ENCODE results near the gene NPPB. TPM values are rescaled to one million over a fixed set of nuclear protein-coding genes. Genes with fewer than 3 reads are reported as not detected.

NPPB gene
- total RNA-seq, 2 donors from 2014 or later = 45.8 to 51.9 TPM

DNA sequence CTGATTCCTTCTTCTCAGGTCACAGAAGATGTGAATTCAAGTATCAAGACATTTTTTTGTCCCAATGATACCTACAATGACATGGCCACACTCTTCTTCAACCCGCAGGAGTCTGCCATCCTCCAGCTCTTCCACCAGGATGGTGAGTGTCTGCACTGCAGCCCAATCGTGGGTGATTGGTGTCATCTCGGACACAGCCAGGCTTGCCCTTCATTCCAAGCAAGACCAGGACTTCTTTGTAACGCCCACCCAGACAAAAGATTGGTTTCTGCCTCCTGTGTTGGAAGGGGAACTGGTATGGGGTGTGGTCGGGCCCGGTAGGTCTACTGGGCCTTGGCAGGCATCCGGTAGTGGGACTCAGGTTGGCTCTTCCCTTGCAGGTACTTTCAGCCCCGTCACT lies 25.2 kb downstream of the NPPB start:
- no peak overlapping the region for H3K4me3 ChIP-seq (ENCODE audit: low read length)
- no peaks in the 10 kb centered on the region for H3K27me3 ChIP-seq (ENCODE audit: control insufficient read depth, insufficient read depth, low read length, poor library complexity, severe bottlenecking)
- no peaks in the 10 kb centered on the region for H3K9me3 ChIP-seq (ENCODE audit: control insufficient read depth, low read length)
- H3K36me3 ChIP-seq (ENCODE audit: control insufficient read depth, insufficient read depth, low read length) = peaks cover 79% of the 10 kb centered on the region
- no peak for DNase-seq
- H3K27me3 Mint-ChIP-seq (ENCODE audit: insufficient read depth) = no peaks in the 10 kb centered on the region
- no peaks in the 10 kb centered on the region for H3K4me1 Mint-ChIP-seq
- 96 to 99% methylated on average over 6 to 8 of the region's 8 CpGs for WGBS, 2 experiments (ENCODE audit: insufficient coverage in 1 of 2, insufficient read length in 1 of 2)
- no peak overlapping the region for H3K9ac ChIP-seq (ENCODE audit: extremely low read depth, low read length, poor library complexity, severe bottlenecking)
- H3K27ac Mint-ChIP-seq = no peak overlapping the region
- no peaks in the 10 kb centered on the region for H3K9me3 Mint-ChIP-seq
- H3K4me3 Mint-ChIP-seq = no peak overlapping the region
- H3K36me3 Mint-ChIP-seq (ENCODE audit: low read depth) = peaks cover 68% of the 10 kb centered on the region
- no peak overlapping the region for H3K27ac ChIP-seq (ENCODE audit: low read depth, low read length)
- no peaks in the 10 kb centered on the region for H3K4me1 ChIP-seq (ENCODE audit: control insufficient read depth, insufficient read depth, low read length)
- no peak for TF ChIP-seq CTCF (conservative IDR thresholded peaks at IDR 0.05)

DNA sequence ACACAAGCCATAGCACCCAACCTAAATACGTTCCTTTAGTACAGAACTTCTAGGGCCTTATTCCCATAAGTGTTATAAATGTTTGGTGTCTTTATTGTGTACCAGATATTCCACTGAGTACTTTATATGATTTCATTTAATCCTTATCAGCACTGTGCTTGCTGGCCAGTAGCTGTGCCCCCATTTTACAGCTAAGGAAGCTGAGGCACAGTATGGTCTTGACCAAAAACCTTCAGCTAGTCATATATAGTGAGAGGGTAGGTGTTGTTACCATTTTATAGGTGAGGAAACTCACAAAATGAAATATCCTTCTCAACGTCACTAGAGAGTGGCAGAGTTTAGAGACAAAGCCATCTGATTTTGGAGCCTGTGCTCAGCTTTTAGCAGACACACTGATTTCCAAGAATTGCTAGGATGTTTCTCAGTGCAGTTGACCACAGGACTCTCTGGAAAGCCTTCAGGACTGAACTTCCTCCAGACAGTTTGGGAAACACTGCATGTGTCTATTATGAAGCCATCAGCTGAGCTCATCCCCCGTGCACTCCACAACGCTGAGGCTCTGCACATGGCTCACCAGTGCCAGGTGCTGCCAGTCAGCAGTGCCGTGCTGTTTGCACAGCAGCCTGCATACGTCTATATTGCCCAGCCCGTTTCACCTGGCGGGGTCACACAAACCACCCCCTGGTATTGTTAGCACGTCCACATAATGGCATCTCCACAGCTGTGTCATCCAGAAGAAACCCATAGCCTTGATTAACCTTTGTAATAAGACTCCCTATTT lies 26.6 kb downstream of the NPPB start:
- H3K9ac ChIP-seq (ENCODE audit: extremely low read depth, low read length, poor library complexity, severe bottlenecking) = no peak overlapping the region
- H3K36me3 ChIP-seq (ENCODE audit: control insufficient read depth, insufficient read depth, low read length) = peaks cover 83% of the 10 kb centered on the region
- Mint-ChIP-seq H3K36me3 (ENCODE audit: low read depth) (peaks cover 72% of the 10 kb centered on the region), H3K4me3 (no peak overlapping the region), H3K9me3 (no peaks in the 10 kb centered on the region), H3K27me3 (ENCODE audit: insufficient read depth) (no peaks in the 10 kb centered on the region), H3K4me1 (no peaks in the 10 kb centered on the region), H3K27ac (no peak overlapping the region)
- DNase-seq = no peak
- no peak for TF ChIP-seq CTCF (conservative IDR thresholded peaks at IDR 0.05)
- H3K4me1 ChIP-seq (ENCODE audit: control insufficient read depth, insufficient read depth, low read length) = no peaks in the 10 kb centered on the region
- H3K4me3 ChIP-seq (ENCODE audit: low read length) = no peak overlapping the region
- H3K27me3 ChIP-seq (ENCODE audit: control insufficient read depth, insufficient read depth, low read length, poor library complexity, severe bottlenecking) = no peaks in the 10 kb centered on the region
- WGBS, 2 experiments (ENCODE audit: insufficient coverage in 1 of 2, insufficient read length in 1 of 2) = 90 to 95% methylated on average over 6 to 8 of the region's 9 CpGs
- H3K9me3 ChIP-seq (ENCODE audit: control insufficient read depth, low read length) = no peaks in the 10 kb centered on the region
- H3K27ac ChIP-seq (ENCODE audit: low read depth, low read length) = no peak overlapping the region

- Histone ChIP-seq H3K9me3 (ENCODE audit: control insufficient read depth, low read length) (no peaks in the 10 kb centered on the region), H3K27ac (ENCODE audit: low read depth, low read length) (no peak overlapping the region), H3K9ac (ENCODE audit: extremely low read depth, low read length, poor library complexity, severe bottlenecking) (no peak overlapping the region), H3K4me1 (ENCODE audit: control insufficient read depth, insufficient read depth, low read length) (no peaks in the 10 kb centered on the region), H3K36me3 (ENCODE audit: control insufficient read depth, insufficient read depth, low read length) (peaks cover 87% of the 10 kb centered on the region), H3K27me3 (ENCODE audit: control insufficient read depth, insufficient read depth, low read length, poor library complexity, severe bottlenecking) (no peaks in the 10 kb centered on the region), H3K4me3 (ENCODE audit: low read length) (no peak overlapping the region)
- no peaks in the 10 kb centered on the region for H3K4me1 Mint-ChIP-seq
- H3K9me3 Mint-ChIP-seq = no peaks in the 10 kb centered on the region
- no peak for TF ChIP-seq CTCF (conservative IDR thresholded peaks at IDR 0.05)
- WGBS, 2 experiments (ENCODE audit: insufficient coverage in 1 of 2, insufficient read length in 1 of 2) = 93 to 96% methylated on average over 15 to 19 of the region's 19 CpGs
- H3K27me3 Mint-ChIP-seq (ENCODE audit: insufficient read depth) = no peaks in the 10 kb centered on the region
- no peak for DNase-seq
- no peak overlapping the region for H3K27ac Mint-ChIP-seq
- H3K4me3 Mint-ChIP-seq = no peak overlapping the region
- peaks cover 51% of the 10 kb centered on the region for H3K36me3 Mint-ChIP-seq (ENCODE audit: low read depth)
Observed at GRCh38 chr1:11828511-11828910, 30.2 kb downstream of the NPPB start.

All from endodermal cell (in vitro differentiated cells).